NCI-H526 treated with DMSO at 0.1 percent for 48 hours (cell line): Measurements from ENCODE around the gene TMEM127.
"Not testable (repeated sequence)": the region's sequence is repeated elsewhere in the genome, so short reads cannot be mapped to it uniquely, and the experiment has no call there.

Experiments
- DNase-seq: peaks from one replicate; lab custom pipeline; 2025; lab: John Stamatoyannopoulos, UW

TMEM127 gene

GRCh38 chr2:96241227-96241626, 24.6 kb downstream of the TMEM127 start:
- DNase-seq: no peak

GRCh38 chr2:96240341-96241038, 25.3 kb downstream of the TMEM127 start:
- no peak for DNase-seq

- no peak for DNase-seq
Measured at GRCh38 chr2:96239745-96240264, 26.0 kb downstream of the TMEM127 start.

DNA sequence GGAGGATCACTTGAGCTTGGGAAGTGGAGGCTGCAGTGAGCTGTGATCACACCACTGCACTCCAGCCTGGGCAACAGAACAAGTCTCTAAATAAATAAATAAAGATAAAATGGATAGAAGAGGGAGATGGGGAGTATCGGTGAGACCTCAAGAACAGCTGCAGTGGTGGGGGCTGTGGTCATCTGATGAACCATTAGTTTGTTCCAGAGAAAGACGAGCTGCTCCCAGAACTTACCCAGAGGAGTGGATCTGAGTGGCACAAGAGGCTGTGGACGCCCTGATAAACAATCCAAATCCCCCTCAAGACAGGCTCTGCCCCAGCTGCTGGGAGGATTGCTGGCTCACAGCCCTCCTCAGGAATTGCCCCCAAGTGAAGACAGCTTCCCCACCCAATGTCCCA, 26.7 kb downstream of the TMEM127 start:
- no peak for DNase-seq

DNA sequence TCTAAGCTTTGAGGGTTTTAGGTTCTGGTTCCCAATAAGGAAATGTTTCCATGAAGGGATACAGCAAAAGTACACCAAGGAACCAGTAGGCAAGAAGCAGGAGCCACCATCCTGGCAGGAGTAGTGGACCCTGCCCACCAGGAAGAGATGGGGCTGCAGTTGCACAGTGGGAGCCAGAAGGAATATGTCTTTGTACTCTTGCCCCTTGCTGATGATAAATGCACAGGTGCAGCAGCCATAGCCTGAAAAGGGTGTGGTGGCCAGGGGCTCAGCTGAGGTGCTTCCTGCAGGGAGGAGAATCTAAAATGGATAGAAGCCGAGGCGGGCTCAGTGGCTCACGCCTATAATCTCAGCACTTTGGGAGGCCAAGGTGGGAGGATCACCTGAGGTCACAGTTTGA, 27.5 kb downstream of the TMEM127 start:
- DNase-seq: no peak

- DNase-seq: no peak
Measured at GRCh38 chr2:96236882-96237281, 28.9 kb downstream of the TMEM127 start.

- DNase-seq: no peak
Measured at GRCh38 chr2:96233880-96234316, 31.9 kb downstream of the TMEM127 start.

- DNase-seq: no peak
Measured at GRCh38 chr2:96233436-96233835, 32.4 kb downstream of the TMEM127 start.

- DNase-seq: no peak
Measured at GRCh38 chr2:96231316-96231715, 34.5 kb downstream of the TMEM127 start.

DNA sequence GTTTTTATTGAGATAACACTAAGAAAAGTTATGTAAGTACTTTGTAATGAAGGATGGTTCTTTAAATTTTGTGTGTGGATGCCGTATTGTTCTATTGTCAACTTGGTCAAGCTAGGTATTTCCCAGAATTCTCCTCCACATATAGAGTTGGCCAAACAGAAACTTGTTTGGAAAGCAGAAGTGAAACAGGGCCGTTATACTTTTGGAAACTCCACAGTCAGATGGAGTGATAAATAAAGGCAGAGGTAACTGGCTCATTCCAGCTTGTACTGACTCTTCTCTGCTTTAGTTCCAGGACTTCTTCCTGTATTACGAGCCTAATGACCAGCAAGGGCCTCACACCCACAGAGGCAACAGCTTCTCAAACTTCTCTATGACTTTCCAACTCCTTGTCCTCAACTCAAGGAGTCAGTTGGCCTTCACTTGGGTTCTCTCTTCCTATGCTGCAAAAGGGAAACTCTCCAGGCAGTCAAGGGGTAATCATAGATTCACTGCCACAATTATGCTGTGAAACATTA, 40.7 kb downstream of the TMEM127 start:
- no peak for DNase-seq

DNA sequence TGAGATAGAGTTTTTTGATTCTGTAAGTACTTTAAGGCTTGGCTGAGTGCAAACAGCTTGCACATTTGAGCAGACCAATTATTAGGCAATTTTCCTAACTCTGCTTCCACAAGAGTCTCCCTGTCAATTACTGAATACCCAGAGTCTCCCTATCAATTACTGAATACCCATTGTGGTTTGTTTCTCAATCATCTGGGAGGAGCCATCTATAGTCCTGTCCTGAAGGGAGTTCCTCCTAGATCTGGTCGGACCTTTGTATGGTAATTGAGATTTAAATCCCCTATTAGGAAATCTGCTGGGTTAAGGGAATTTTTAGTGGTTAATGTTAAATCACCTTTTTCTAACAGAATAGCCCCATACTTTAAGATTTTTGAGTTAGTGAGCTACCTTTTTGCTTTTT, 44.7 kb downstream of the TMEM127 start:
- not testable (repeated sequence) for DNase-seq

- DNase-seq: not testable (repeated sequence)
Measured at GRCh38 chr2:96219959-96220358, 45.8 kb downstream of the TMEM127 start.

- DNase-seq: no peak
Measured at GRCh38 chr2:96218508-96219131, 47.2 kb downstream of the TMEM127 start.

DNA sequence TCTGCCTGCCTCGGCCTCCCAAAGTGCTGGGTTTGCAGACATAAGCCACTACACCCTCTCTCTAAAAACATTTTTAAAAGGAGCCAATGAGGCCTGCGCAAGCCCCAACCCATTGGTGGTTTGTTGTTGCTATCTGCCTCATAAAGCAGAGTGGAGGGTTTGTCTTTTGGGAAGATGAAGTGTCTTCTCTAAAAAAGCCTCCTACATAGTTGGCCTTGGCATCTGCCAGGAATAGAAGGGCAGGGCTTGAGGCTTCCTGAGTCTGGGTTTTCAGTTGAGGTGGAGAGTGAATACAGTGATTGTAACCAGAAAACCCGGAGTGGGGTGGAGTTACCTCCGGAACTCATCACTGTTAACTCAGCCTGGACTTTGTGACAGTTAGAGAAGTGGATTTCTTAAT, 51.2 kb downstream of the TMEM127 start:
- no peak for DNase-seq

DNA sequence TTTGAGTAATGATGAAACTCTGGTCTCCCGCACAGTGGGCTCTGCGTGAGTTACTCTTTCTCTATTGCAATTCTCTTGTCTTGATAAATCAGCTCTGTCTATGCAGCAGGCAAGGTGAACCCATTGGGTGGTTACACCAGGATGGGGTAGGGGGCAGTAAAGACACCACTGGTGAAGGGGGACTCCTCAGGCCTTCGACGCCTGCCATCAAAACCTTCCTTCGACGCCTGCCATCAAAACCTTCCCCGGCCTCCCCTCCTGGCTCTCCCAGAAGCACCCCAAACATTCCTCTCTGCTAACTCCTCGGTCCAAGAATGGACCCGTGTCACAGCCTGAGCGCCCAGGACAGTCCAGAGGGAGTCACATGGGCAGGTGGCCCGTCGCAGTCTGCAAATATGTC, 52.4 kb downstream of the TMEM127 start:
- no peak for DNase-seq

- DNase-seq: no peak
Measured at GRCh38 chr2:96212339-96212738, 53.5 kb downstream of the TMEM127 start.

- no peak for DNase-seq
Measured at GRCh38 chr2:96209729-96210085, 56.1 kb downstream of the TMEM127 start.

DNA sequence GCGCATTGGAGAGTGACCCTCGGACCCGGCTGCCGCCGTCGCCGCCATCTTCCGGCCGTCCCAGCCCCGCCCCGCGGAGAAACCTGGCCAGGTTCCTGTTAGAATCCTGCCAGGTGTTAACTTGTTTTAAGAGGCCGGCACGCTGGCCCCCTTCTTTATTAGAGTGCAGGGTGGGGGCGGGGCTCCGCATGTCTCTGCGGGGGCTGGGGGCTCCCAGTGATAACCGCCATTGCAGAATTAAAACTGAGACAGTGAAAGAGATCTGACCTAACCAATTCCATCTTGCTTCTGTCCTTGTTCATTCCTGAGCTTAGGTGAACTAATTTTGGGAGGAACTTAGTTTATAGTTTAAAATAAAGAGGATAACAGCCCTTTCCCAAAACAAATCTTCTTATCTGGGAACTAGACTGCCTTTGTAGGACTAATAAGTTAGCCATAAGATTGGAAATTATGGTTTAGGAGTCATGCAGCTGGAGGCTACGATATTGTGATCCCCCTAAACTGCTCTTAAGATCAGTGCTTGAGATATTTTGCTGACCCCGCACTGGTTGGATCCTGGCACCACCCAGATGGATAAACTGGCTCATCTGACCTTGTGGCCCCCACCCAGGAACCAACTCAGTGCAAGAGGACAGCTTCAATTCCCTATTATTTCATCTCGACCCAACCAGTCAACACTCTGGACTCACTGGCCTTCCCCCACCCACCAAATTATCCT, 56.6 kb downstream of the TMEM127 start:
- DNase-seq: no peak

DNA sequence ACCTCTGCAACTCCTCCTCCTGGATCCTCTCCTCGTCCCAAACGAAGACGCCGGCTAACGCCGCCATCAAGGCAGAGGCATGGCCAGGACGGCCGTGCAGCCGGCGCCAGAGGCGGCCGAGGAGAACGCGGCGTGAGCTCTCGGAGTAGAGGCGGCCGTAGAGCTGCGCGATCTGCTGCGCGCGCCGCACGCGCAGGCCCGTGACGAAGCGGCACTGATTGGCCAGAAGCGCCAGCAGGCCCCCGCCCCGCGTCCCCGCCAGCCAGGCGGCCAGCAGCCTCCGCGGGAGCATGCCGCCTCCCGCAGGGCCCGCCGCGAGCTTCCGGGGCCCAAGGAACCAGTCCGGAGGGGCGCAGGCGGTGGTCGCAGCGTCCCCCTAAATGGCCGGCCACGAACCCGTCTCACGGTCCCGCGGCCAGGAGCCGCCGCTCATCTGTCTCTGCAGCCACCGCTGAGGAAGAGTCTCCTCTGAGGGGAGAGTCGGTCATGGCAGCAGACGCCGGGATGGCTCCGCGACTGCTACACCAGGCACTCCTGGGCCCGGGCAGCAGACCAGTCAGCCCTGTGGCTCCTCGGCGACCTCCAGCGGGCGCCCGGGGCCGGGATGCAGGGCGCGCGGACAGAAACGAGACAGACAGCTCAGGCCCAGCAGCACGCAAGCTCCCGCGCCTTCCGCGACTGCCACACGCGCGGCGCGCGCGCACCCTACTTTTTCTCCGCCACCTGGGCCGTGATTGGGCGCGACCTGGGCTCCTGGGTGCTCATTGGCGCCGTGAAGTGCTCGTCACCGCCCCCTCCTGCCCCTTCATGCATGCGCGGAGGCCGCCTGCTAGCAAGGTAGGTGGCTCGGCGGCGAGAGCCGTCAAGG, 57.4 kb downstream of the TMEM127 start, which contains the start of gene STARD7:
Gene STARD7 (minus strand): TSS at position 685 of the 868 bp plus-strand sequence. CDS start 393 bp downstream, at position 292.
- peak; percentile 97 for DNase-seq

GRCh38 chr2:96207774-96208142, 58.0 kb downstream of the TMEM127 start:
- DNase-seq: no peak

DNA sequence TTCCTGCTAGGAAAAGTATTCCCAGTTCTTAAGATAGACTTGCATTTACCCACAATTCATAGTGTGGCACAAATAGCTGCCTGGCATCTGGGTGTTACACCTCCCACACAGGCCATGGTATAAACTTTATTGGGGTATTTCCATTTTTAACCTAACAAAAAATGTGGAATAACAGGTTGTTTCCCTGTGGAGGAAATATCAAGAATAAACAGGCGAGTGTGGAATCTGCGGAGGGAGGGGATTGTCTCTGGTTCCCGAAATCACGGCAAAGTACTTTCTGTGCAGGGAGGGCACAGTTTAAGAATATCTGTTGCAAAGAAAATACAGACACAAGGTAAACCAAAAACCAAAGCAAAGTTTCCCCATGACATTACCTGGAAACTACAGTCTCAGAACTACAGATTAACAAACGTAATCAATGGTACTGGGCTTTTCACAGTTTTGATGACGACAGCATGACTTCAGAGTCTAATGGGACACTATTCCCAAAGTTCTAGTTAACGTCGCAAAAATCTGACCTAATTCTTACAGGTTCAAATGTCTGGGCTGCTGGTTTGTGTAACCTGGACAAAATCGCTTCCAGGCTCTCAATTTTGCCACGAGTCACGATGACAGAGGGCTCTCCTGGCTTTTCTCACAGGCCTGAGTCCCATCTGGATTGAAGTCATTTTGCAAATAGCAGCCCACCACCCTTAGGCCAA, 58.6 kb downstream of the TMEM127 start:
- no peak for DNase-seq
